Measurements from ENCODE around the gene CORO1C.

CORO1C gene

DNA sequence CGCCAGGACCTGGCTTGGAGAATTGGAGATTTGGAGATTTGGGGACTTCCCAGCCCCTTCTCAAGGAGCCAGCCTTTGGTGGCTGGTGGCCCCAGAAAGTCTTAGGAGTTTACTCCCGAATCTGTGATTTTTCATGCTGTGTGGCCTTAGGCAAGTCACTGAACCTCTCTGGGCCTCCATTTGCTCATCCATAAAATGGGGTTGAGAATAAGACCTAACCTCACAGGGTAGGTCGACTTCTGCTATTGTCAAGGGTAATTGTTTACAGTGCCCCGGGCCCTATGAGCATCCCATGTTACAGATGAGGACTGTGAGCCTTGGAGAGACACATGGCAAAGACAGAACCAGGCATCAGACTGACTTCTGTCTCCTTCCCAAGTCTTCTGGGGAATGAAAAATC lies 117.3 kb downstream of the CORO1C start:
- no peak for DNase-seq (ENCODE audit: low spot score)

DNA sequence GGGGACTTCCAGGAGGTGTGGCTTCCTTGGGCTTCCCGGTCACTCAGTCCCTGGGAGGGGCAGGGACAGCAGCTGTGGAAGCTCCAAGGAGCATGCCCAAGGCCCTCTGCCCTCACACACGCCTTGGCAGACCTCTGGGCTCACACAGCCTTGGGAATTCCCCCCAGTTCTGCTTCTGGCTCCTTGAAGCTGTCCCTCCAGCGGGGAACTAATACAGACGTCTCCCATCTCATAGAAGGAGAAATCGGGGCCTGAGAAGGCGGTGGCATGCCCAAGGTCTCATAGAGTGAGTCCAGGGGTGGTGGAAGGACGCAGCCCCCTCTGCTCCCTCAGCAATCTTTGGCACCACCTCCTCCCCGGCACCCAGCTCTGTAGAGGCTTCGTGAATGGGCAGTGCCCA lies 117.8 kb downstream of the CORO1C start:
- no peak for DNase-seq (ENCODE audit: low spot score)

DNA sequence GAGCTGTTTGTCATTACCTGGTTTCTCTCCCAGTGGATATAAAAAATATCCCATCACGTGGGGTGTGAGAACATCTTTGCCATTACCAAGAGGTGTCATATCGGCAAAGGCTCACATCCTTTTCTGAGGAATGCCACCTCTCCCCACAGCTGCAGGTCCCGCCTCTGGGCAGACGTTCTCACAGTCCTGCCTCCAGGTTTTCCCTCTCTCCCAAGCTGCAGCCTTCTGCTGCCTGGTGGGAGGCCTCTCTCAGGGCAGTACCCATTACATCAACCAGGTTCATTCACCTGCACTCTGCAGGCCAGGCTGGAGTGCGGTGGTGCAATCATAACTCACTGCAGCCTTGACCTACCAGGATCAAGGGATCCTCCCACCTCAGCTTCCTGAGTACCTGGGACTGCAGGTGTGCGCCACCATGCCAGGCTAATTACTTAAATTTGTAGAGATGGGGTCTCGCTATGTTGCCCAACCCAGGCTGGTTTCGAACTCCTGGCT lies 118.5 kb downstream of the CORO1C start:
- no peak for DNase-seq (ENCODE audit: low spot score)

DNA sequence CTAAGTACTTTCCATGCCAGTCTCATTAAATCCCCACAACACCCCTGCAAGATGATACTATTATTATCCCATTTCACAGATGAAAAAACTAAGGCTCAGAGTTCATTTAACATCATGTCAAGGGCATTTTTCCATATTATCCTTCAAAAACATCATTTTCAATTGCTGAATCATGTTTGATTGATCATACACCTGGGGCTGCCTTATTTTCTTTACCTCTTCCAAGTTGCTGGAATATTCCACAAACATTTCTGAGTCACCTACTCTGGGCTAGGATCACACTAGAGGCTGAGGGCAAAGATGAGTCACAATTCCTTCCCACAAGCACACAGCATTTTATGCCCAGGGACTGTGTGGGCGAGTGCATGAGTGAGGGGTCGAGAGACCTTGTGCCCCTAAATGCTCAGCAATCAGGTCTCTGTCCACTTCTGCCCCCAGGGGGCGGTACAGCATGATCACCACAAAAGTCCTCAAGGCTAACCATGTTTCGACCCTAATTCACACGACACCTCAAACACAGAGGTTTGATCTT lies 119.4 kb downstream of the CORO1C start:
- DNase-seq (ENCODE audit: low spot score), result no peak

DNA sequence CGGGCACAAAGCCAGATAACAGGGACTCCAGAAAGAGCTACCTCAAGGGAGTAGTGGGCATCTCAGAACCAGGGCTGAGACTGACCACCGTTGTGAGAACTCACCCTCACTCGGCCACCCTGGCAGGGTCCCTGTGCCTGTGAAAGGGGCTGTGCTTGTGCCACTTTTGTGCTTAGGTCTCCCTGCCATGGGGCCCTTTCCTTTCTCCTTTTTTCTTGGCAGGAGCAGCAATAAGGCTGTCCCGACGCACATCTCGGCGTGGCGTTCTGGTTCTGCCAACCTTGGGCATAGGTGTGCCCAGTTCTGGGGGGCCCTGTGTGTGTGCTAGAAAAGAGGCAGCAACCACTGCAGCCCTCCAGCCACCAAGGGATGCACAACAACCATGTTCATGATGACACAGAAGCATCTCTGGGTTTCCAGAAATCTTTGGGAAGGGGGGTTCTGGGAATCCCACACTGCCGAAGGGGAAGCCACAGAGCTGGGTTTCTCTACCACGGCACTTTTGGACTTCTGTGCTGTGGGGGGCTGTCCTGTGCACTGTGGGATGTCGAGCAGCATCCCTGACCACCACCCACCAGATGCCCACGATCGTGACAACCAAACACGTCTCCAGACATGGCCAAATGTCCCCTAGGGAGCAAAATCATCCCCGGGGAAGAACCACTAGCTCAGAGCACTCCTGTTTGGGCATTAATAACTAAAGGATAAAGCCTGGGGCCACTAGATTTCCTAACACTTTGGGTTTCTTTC lies 120.3 kb downstream of the CORO1C start:
- DNase-seq (ENCODE audit: low spot score), result no peak

DNA sequence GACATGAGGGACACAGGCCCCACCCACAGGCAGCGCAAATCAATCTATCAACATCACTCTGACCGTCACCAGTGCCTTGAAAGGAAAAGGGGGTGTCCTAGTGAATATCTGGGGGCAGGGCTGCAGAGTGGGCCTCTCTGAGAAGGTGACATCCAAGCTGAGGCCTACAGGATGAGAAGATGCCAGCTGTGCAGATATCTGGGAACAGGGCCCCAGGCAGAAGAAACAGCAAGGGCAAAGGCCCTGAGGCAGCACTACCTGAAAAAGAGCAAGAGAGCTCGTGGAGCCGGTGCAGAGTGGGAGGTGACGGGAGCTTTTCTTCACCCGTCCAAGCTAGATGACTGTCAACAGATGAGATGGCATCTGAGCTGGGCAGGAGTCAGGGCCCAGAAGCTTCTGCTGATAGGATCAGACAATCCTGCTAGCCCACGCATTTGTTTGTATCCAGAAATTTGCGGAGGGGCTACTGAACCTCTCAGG lies 120.9 kb downstream of the CORO1C start:
- DNase-seq (ENCODE audit: low spot score), result no peak

DNA sequence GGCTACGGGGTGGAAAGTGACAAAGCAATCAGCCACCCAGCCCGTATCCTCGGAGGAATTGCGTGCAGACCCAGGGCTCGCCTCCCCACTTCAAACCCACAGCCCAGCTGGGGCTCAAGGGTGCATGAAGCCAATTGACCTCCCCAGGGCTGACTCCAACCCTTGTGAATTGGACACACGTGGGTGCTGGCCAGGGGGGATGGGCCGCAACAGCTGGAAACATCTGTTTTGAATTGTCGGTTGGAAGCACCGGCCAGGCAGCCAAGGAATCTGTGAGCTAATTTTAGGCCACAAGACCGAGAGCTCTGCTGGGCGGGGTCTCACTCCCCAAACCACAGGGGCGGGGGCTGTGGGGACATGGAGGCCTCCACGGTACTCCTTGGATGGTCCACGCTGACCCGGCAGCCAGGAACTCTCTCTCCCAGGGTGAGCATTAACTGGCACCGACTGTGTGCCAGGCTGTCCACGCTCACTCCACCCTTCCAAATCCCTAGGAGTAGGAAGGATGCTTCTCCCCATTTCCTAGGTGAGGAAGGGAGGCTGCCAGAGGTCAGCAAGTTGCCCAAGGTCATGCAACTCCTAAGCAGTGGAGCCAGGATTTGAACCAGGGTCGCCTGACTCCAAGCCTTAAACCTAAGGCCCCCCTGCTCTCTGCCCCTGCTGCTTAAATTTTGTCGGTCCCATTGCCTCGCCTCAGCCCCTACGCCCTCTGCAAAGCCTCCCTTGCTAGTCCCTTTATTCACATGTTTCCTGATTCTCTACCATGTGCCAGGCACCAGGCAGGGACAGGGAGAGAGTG lies 121.6 kb downstream of the CORO1C start:
- DNase-seq (ENCODE audit: low spot score), result no peak

DNA sequence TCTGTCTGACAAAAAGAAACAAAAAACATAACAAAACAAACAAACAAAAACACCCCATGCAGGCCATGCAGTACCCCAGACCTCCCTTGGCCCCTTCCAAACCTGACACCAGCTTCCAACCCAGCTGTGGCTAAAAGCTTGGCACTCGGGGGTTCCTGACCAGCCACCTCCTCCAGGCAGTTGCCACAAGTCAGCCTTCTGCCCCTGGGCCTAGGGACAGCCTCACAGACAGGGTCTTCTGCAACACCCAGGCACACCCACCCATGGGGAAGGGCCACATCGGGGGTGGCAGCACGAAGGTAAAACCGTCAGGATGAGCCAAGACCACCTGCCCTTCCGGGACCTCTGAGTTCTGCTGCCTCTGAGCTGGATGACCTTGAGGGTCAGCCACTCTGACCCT lies 122.7 kb downstream of the CORO1C start:
- no peak for DNase-seq (ENCODE audit: low spot score)

DNA sequence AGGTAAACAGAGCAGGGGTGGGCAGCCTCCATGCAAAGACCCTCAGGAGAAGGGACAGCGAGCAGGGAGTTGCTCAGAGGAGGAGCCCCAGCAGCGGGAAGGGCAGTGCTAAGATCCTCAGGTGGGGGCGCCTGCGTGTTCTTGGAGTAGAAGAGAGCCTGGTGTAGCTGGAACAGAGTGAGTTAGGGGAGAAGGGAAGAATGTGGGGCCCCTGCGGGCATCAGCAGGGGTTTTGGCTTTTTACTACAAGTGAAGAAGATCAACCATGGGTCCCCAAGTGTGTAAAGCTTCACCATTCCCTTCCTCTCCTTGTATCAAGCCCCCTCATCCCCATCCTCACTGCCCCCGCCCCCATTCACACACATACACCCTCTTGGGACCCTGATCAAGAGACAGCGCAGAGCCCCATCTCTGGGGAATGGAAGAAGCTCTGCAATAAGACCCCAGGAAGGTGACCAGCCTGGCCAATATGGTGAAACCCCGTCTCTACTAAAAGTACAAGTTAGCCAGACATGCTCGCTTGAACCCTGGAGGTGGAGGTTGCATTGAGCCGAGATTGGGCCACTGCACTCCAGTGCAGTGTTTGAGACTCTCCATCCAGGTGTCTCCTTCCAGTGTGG lies 123.2 kb downstream of the CORO1C start:
- DNase-seq (ENCODE audit: low spot score), result no peak

DNA sequence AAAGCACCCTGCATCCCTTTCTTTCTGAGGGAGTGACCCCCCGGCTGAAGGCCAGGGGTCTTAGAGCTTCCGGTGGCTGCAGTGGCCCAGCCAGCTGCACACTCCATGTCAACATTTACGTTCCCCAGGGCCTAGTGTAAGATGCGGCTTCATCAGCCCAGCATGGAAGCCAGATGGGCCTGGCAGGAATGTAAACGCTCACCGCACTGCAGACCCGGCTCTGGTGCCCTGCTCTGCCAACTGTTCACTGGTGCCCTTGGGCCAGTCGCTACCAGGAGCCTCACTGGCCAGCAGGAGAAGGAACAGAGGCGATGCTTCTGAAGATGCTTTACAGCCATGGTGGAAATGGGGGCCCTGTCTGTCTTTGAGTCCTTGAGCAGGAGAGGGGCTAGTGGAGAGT lies 124.8 kb downstream of the CORO1C start:
- DNase-seq (ENCODE audit: low spot score), result no peak

DNA sequence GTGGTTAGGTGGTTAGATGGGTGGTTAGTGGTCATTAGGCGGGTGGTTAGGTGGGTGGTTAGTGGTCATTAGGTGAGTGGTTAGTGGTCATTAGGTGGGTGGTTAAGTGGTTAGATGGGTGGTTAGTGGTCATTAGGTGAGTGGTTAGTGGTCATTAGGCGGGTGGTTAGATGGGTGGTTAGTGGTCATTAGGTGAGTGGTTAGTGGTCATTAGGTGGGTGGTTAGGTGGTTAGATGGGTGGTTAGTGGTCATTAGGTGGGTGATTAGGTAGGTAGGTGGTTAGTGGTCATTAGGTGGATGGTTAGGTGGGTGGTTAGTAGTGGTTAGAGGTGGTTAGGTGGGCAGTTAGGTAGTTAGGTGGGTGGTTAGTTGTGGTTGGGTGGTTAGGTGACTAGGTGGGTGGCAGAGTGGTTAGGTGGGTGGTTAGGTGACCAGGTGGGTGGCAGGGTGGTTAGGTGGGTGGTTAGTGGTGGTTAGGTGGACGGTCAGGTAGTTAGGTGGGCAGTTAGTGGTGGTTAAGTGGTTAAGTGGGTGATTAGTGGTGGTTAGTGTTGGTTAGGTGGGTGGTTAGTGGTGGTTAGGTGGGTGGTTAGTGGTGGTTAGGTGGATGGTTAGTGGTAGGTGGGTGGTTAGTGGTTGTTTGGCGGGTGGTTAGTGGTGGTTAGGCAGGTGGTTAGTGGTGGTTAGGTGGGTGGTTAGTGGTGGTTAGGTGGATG lies 125.5 kb downstream of the CORO1C start:
- no peak for DNase-seq (ENCODE audit: low spot score)

DNA sequence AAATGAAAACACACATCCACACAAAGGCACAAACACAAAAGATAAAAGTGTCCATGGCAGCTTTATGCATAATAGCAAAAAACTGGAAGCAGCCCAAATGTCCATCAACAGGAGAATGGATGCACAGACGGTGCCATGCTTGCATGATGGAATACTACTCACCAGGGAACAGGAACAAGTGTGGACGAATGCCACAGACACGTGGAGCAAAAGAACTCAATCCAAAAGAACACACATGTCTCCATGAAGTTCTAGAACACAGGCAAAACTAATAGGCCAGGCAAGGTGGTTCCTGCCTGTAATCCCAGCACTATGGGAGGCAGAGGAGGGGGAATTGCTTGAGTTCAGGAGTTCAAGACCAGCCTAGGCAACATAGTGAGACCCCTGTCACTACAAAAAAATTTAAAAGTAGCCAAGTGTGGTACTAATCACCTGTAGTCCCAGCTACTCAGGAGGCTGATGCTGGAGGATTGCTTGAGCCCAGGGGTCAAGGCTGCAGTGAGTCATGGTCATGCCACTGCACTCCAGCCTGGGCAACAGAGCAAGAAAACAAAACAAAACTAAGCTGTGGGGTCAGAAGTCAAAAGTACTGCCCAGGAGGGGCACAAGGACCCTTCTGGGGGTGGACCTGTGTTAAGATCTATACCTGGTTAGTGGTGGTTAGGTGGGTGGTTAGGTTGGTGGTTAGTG lies 126.2 kb downstream of the CORO1C start:
- DNase-seq (ENCODE audit: low spot score), result no peak

DNA sequence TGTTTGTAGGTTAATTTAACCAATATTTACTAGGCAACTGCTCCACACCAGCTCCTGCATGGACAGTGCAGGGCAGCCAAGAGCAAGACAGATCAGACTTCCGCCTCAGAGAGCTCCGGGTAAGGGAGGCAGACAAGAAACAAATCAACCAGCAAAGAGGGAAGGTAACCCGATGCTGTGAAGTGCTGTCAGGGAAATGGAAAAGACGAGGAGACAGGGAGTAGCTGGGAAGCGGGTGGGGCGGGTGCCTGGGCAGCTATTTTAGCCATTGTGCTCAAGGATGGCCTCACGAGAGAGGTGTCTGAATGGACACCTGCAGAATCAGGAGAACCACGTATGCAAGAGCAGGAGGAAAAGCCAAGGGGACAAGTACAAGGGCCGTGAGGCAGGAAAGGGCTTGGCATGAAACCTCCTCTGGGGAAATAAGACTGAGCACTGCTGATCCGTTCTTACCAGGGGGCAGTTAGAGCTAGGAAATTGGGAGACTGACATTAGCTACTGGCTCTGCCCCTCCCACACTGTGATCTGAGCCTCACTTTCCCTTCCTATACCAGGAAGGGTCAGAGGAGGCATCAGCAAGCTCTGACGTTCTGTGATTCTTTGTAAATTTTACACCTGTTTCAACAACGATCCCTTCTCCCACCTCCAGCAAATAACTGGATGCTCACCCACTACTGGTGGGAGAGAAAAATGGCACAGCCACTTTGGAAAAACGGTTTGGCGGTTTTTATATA lies 126.9 kb downstream of the CORO1C start:
- DNase-seq (ENCODE audit: low spot score), result no peak

DNA sequence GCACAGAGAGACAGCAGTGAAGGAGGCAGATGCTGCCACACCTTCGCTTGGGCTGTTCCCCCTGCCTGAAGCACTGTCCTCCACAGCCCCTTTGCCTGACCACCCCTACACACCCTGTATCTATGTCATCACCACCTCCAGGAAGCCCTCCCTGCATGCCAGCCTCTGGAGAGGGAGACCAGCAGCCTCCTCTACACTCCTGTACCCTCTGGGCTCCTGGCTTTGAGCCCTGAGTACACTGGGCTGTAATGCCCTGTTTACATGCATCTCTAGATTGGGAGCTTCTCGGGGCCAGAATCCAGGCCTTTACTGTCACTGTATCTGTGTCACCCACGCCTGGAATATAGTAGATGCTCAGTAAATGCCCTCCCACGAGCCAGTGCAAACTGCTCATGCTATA lies 127.6 kb downstream of the CORO1C start:
- no peak for DNase-seq (ENCODE audit: low spot score)

DNA sequence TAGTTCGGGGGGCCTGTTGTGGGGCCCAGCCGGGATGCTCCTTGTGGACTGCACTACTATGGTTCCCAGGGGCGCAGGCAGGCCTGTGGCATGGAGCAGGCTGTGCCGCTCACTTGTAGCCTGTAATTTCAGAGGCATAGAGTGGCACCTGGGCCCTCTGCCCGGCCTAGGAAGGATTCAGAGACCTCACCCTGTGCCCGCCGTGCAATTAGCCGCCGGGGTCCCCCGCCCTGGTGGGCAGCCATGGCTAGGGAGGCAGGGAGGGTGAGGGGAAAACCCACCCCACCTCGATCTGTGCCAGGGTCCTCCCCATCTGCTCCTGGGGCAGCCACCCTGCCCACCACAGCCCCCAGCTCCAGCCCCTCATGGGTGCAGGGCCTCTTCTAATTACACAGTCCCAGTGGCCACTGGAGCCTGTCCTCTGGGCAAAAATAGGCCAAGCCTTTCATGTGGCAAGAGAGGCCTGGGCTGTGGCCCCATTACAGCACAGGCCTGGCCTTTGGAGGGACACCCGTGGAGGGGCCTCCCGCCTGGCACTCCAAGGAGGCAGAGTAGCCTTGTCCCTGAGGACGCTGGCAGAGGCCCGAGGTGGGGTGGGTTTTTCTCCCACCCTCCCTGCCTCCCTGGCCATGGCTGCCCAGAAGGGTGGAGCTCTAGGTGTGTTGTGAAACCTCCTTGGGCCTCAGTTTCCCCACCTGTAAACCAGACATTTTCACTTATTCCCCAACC lies 128.2 kb downstream of the CORO1C start:
- DNase-seq (ENCODE audit: low spot score), result no peak

DNA sequence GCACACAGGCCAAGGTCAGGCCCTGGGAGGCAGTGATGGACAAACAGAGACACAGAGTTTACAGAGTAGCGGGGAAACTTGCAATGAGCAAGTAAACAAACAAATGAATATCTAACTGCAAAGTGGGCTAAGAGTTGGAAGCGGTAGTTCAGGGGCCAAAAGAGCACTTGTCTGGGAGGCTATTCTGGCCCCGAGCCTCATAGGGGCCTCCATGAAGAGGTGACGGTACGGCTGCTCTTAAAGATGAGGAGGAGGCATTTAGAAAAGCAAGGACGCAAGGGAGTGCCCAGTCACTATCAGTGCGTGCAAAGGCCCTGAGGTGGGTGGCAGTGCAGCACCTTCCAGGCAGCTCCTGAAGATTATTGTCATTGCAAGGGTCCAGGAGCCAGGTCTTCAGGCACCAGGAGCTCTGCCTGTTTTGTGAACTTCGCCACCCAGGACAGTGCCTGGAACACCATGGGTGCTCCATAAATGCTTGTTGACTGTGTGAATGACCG lies 129.1 kb downstream of the CORO1C start:
- no peak for DNase-seq (ENCODE audit: low spot score)

DNA sequence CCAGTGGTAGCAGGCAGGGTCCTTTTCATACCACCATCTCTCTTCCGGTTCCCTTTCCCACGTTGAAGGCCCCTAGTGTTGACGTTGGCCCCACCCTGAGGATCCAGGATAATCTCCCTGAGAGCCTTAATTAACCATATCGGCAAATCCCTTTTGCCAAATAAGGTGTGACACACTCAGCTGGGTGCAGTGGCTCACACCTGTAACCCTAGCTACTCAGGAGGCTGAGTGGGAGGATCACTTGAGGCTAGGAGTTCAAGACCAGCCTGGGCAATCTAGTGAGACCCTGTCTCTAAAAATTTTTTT lies 130.7 kb downstream of the CORO1C start:
- no peak for DNase-seq (ENCODE audit: low spot score)

DNA sequence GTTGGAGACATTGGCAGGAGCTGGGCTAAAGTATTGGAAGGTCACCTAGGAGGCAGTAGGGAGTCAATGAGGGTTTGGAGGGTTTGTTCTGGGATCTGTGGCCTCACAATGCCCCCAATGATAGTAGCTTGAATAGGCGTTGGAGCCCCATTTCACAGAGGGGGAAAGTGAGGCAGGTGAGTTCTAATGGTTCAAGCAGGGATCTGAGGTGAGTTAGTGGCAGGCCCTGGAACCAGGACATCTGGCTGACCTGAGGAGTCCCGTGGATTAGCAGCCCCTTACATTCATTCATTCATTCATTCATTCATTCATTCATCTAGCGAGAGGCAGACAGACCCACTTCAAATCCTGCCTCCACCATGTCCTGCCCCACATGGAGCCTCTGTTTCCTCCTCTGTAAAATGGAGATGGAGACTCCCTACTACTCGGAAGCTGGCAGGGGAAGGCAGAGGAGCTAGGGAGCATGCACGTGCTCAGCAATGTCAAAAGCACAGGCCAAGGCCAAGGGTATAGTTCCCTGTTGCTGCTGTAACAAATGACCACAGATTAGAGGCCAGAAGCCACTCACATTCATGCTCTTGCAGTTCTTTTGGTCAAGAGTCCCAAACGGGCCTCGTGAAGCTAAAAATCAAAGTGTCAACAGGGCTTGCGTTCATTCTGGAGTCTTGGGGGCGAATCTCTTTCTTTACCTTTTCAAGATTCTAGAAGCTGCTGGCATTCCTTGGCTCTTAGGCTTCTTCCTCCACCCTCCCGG lies 131.2 kb downstream of the CORO1C start:
- DNase-seq (ENCODE audit: low spot score), result no peak

DNA sequence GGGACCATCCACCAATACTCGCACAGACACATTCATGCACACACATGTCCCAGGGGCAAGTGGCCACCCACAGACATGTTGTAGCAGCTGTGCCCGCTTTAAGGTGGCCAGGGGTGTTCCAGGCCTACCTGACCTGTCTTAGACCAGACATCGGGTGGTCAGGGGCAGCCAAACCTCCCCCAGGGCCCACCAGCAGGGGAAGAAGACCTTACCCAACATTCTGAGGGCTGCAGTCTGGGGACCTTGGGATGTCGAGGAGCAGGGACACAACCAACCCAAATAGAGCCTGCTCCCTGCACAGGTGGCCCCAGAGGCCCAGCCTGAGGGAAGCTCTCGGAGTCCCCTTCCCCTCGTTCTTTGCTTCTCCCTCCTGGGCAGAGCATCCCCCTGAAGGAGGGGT lies 131.8 kb downstream of the CORO1C start:
- DNase-seq (ENCODE audit: low spot score), result no peak

Measured in HuH-7.5 (cell line).